ENCODE data around the gene CTNND2. TPM values are rescaled to one million over a fixed set of nuclear protein-coding genes. Genes with fewer than 3 reads are reported as not detected.

CTNND2 gene
- total RNA-seq, 4 donors from 2014 or later, result 8.3 TPM; not detected in 3

DNA sequence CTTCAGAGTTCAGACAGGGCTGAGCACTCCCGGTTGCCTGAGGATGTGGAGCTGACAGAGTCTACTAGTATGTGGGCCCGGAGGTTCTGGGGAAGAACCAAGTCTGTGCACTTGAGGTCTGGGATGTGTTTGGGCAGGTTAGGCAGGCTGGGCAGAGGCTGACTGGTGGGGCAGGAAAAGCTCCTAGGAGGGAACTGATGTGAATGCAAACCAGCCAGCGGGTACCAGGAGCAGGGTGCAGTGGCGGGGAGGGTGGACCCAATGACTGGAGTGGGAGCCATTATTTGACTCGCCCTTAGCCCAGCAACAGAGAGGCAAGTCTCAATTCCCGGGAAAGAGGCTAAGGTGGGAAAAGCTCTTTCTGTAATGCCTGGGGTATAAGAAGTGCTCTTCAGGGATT lies 723.4 kb downstream of the CTNND2 start:
- no peak for TF ChIP-seq CTCF (IDR thresholded peaks at IDR 0.05; ENCODE audit: low read depth)

GRCh38 chr5:11177999-11178711 lies 726.1 kb downstream of the CTNND2 start:
- TF ChIP-seq CTCF (IDR thresholded peaks at IDR 0.05; ENCODE audit: low read depth), result no peak

DNA sequence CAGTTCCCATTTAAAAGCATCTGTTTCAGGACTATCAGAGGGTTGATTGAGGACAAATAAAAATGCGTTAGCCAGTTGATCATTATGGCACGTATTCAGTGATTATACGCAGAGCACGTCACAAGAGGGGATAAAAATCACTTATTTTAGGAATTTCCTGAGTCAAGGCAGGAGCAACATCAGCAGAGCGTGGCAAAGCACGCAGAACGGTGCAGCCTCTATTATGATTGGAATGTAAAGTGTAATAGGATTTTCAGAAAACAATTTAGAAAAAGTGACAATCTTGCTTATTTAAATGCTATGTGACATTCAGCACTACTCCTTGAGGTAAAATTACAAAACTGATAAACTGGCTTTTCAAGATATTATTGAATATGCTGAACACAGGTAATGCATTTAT lies 729.7 kb downstream of the CTNND2 start:
- TF ChIP-seq CTCF (IDR thresholded peaks at IDR 0.05; ENCODE audit: low read depth), result no peak

DNA sequence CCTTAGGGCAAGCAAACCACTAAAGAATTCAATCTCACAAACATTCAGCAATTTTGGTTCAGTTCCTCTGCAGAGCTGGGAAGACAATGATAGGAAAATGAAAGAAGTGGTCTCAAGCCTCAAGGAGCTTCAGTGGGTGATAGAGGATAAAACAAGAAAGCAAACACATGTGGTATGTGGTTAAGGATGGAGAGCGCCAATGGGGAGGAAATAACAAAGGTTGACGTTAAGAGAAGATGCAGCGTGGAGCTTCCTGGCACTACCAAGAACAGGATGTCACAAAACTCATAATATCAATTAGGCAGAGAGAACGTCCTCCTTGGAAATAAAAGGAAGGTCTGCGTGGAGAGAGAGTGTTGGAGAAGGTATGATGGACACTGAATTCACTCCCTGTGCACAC lies 731.8 kb downstream of the CTNND2 start:
- no peak for TF ChIP-seq CTCF (IDR thresholded peaks at IDR 0.05; ENCODE audit: low read depth)

DNA sequence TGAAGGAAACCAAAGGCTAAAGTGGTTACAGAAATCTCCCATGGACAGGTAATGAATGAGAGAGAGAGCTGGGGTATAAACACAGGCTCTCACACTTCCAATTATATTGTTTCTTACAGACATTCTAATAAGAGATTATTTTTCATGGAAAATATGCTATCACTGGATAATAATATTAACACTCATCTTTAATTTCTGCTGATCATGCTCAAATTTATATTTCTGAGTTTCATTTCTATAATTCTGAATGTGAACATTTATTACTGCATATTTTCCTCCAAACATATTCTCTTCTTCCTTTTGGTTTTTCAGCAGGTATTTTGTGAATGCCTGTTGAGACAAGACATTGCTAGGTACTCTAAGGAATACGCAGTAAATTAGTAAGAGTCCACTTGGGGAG lies 733.0 kb downstream of the CTNND2 start:
- TF ChIP-seq CTCF (IDR thresholded peaks at IDR 0.05; ENCODE audit: low read depth), result no peak

DNA sequence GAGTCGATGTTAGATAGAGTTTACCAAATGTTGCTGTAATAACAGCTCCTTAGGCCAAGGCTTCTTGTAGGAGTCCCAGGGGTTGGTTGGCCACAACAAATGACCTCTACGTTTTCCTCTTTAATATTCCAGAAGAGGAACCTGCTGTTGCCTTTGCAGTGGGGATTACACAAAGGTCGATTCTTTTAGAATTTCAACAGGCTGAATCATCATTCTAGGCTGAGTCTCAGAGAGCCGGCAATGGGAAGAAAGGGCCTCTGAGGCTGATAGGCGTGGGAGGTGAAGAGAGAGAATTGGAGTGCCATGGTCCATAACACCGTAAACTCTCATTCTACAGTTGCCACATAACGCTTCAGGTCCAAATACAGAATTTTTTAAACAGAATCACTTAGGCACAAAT lies 737.3 kb downstream of the CTNND2 start:
- no peak for TF ChIP-seq CTCF (IDR thresholded peaks at IDR 0.05; ENCODE audit: low read depth)

DNA sequence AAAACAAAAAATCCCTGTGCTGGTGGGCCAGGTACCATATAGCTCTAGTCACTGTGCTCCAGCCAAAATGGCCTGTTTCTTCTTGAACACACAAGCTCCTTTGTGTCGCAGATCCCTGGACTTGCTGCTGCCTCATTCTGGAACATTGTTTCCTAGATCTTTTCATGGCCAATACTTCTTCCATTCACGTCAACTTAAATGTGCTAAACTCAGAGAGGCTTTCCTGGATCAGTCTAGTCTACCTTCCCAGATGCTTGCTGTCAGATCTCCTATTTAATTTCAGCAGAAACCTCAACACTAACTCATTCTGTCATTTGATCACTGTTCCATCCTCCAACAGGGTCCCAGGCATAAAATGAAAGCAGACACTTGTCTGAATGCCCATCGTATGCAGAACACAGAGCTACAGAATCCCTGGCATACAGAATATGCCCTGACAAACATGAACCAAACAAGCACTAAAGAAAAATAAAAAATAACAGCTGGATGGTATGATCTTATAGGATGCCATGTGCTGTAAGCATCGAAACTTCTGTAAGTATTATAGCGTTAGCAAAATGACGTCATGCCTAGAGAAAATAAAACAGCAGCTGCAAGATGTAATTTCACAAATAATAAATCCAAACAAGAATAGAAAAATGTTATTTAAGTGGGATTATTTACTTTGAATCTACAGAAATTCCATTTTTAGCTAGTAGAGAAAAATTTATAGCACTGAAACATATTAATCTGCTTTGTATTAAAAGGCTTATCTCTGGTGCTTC lies 739.5 kb downstream of the CTNND2 start:
- no peak for TF ChIP-seq CTCF (IDR thresholded peaks at IDR 0.05; ENCODE audit: low read depth)

Measured in subcutaneous adipose tissue (tissue), 4 donors.